Adipose tissue (tissue), 3 donors: Measurements from ENCODE around the gene ZMYM1. TPM values are rescaled to one million over a fixed set of nuclear protein-coding genes. Genes with fewer than 3 reads are reported as not detected.
"Not testable (repeated sequence)": the region's sequence is repeated elsewhere in the genome, so short reads cannot be mapped to it uniquely, and the experiment has no call there.

ENCODE experiments used
- H3K27ac ChIP-seq: one replicate; pipeline ENCODE4 v1.5.1; 2013; ENCODE audit warnings: low read depth, low read length
- WGBS, 3 donors: extraction: QIAGEN DNeasy Blood & Tissue Kit; methylation state at CpG; one replicate each; pipeline ENCODE4 v1.1.7; 2013; 5-methylcytosine and 5-hydroxymethylcytosine counted together
- polyA plus RNA-seq, 3 donors: library from polyadenylated mRNA; stranded (reverse); fragments of 200-250 nt; gene quantifications; one replicate each; pipeline ENCODE4 v1.2.3, GENCODE V29; 2013
- donor health status: healthy with polysubstance abuse.
- donor health status: Bipolar disorder and iron deficiency.
- donor health status: healthy.

Gene ZMYM1
- polyA plus RNA-seq, 3 donors: 1.5 to 3.6 (median 1.8) TPM

DNA sequence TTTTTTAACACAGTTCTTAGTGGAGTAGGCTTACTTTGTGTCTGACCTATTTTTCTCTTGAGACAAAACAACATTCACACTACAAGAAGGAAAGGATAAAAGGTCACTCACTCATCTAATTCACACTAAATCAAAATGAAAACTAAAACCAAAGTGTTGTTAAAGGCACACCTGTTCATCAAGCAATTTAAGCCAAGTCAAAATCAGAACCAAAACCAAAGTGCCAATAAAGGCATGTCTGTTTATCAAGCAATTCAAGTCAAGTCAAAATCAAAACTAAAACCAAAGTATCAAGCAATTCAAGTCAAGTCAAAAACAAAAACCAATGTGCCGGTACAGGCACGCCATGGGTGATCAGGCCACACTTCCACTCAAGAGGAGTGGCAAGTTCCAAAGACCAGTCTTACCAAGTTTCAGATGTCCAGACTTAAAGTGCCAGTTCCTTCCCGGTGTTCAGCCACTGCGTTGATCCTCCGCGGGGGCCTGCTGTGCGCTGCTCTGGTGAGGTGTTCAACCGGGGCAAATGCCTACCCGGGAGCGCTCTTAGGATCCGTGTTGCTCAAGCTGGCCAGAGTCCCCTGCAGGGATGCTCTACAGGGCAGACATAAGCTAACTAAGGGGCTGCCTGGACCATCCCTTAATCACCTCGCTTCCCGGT, 66.8 kb downstream of the ZMYM1 start:
- 58 to 88% (median 79%) methylated on average over 13 of the region's 13 CpGs for WGBS, 3 donors
- not testable (repeated sequence) for H3K27ac ChIP-seq

DNA sequence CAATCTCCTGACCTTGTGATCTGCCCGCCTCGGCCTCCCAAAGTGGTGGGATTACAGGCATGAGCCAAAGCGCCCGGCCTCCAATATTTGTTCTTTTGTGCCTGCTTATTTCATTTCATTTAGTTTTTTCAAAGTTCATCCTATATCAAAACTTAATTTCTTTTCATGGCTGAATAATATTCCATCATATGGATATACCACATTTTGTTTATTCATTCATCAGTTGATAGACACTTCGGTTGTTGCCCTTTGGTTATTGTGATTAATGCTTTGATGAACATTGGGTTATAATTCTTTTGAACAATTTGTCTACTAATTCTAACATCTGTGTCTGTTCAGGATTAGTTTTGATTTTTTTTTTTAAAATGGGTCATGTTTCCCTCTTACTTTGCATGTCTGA, 72.0 kb downstream of the ZMYM1 start:
- H3K27ac ChIP-seq: no peak overlapping the region
- 97 to 98% (median 97%) methylated on average over 5 of the region's 5 CpGs for WGBS, 3 donors

DNA sequence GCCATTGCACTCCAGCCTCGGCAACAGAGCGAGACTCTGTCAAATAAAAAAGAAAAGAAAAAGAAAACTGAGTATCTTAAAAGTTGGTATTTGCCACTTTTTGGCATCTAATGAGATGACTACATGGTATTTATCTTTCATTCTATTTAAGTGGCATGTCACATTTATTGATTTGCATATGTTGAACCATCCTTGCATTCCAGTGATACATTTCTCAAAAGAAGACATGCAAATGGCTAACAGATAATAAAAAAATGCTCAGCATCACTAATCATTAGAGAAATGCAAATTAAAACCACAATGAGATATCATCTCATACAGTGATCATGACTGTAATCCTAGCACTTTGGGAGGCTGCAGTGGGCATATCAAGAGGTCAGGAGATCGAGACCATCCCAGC, 85.7 kb downstream of the ZMYM1 start:
- no peak overlapping the region for H3K27ac ChIP-seq
- 96 to 98% (median 97%) methylated on average over 3 of the region's 3 CpGs for WGBS, 3 donors

Other genes with a start within 250 kb of the ZMYM1 start
- 10 to 100 TPM; 21.8 to 59.6 (median 23.8) TPM for gene SMIM12, start 219.6 kb upstream of the ZMYM1 start, polyA plus RNA-seq
- gene DLGAP3, start 149.7 kb upstream of the ZMYM1 start, polyA plus RNA-seq: under 1 TPM; 0.22 to 0.36 (median 0.28) TPM
- 10 to 100 TPM; 26.7 to 55.1 (median 51.8) TPM for gene TMEM35B, start 94.0 kb upstream of the ZMYM1 start, polyA plus RNA-seq
- 1 to 10 TPM; 3.9 to 7.6 (median 5.0) TPM for gene ZMYM6, start 47.4 kb upstream of the ZMYM1 start, polyA plus RNA-seq
- gene SFPQ, start 113.8 kb downstream of the ZMYM1 start, polyA plus RNA-seq: 100 to 1,000 TPM in 2 of 3 donors, 10 to 100 TPM in 1; 70.3 to 186 (median 169) TPM
- 10 to 100 TPM in 2 of 3 donors, 1 to 10 TPM in 1; 5.9 to 10.6 (median 10.2) TPM for gene ZMYM4, start 189.3 kb downstream of the ZMYM1 start, polyA plus RNA-seq